ENCODE measurements around the gene TMEM253.

TMEM253 gene

DNA sequence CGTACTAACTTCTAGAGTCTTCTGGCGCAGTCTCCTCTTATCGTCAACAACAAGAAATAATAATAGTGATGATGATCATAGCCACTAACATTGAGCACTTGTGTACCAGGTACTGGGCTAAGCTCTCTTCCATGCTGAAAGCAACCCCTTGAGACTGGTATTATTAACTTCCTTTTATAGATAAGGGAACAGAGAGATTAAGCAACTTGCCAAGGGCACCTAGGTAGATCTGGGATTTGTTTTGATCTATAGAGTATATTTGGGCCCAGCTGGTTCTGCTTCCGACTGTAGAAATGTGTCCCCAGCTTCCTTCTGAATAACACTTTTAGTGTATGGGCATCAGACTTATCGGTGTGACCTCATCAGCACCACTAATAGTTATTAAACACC is 1.3 kb upstream of the TMEM253 start:
- H3K4me3 ChIP-seq (ENCODE audit: low read depth, low read length) = no peak overlapping the region
- no peak for DNase-seq (ENCODE audit: low read depth)
- TF ChIP-seq, protein P1, sequence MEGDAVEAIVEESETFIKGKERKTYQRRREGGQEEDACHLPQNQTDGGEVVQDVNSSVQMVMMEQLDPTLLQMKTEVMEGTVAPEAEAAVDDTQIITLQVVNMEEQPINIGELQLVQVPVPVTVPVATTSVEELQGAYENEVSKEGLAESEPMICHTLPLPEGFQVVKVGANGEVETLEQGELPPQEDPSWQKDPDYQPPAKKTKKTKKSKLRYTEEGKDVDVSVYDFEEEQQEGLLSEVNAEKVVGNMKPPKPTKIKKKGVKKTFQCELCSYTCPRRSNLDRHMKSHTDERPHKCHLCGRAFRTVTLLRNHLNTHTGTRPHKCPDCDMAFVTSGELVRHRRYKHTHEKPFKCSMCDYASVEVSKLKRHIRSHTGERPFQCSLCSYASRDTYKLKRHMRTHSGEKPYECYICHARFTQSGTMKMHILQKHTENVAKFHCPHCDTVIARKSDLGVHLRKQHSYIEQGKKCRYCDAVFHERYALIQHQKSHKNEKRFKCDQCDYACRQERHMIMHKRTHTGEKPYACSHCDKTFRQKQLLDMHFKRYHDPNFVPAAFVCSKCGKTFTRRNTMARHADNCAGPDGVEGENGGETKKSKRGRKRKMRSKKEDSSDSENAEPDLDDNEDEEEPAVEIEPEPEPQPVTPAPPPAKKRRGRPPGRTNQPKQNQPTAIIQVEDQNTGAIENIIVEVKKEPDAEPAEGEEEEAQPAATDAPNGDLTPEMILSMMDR (IDR thresholded peaks at IDR 0.05; ENCODE audit: low read depth, low read length, missing control alignments) = no peak

DNA sequence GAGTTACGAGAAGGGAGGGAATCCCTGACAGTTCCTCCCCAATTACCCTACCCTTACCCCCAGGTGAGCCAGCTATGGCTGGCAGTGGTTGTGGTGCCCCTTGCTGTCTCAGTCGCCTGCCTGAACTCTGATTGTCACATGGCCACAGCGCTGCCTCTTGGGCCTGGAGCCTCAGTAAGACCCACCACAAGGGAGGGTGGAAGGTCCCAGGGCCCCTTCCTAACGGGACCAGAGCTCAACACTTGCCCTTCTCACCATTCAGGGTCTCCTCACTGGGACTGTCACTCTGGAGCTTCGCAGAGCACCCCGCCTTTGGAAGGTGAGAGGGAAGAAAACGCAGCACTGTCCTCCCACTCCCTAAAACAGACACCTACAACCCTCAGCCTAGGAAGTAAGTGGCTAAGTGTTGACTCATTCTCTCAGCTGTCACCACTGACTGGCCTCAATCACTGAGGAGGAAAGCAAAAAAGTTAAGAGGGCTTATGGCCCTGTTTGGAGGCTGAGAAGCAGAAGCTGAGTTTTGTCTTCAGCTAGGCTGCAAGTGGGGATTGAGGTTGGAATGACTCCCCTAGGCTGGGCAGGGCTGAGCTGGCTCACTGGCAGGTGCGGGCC is 1.0 kb downstream of the TMEM253 start:
- no peak for DNase-seq (ENCODE audit: low read depth)
- TF ChIP-seq, protein P1 (IDR thresholded peaks at IDR 0.05; ENCODE audit: low read depth, low read length, missing control alignments) = no peak
- H3K4me3 ChIP-seq (ENCODE audit: low read depth, low read length) = no peak overlapping the region

DNA sequence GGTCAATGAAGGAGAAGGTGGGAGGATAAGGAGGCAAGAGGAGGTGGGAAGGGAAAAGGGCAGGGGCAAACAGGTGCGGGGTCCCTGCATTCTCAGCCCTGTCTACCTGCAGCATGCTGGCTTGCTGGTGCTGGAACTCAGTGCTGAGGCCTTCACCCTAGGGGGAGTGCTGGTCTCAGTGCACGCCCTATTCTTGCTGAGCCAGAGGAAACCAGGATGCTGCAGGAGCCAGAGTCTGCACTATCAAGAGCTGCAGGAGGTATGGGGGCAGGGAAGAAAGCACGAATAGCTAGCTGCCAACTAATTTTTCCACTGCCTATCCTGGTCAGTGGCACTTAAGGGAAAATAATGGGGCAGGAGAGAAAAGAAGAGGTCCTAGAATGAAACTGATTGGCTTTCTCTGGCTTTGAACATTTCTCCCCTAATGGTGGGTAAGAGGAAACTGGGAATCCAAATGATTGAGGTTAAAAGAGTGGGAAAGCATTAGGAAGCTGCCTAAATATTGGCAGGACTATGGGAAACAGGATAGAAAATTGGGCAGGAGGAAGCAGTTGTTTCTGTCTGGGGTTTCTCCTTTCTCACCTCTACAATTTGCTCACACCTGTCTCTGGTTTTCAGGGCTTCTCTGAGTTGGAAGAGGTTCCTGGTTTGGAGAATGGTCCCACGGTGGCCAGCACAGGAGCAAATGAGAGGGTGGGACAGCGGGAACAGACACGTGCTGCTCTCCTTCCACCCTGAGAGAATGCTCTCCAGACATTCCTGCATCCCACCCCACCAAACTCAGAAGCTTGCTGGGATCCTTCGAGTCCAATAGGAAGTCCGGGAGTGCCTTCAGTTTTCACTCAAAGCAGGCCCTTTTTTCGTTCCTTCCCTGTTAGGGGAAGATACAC is 1.9 kb downstream of the TMEM253 start:
- peak overlapping the region; percentile 79 for H3K4me3 ChIP-seq (ENCODE audit: low read depth, low read length)
- TF ChIP-seq, protein P1 (IDR thresholded peaks at IDR 0.05; ENCODE audit: low read depth, low read length, missing control alignments) = no peak
- no peak for DNase-seq (ENCODE audit: low read depth)

DNA sequence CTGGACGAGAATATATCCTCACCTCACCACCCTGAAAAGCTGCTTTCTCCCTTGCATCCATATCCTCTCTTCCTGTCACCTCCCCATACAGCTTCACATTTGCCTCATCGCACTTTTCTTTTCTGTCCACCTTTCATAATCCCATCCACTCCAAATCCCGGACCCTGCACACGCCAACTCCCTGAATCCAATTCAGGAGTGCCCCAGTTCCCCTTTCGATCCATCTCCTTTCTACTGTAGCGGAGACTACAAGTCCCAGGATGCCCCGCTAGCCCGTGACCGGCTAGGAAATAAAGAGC is 2.5 kb downstream of the TMEM253 start:
- H3K4me3 ChIP-seq (ENCODE audit: low read depth, low read length) = peak overlapping the region; percentile 79
- TF ChIP-seq, protein P1 (IDR thresholded peaks at IDR 0.05; ENCODE audit: low read depth, low read length, missing control alignments) = no peak
- no peak for DNase-seq (ENCODE audit: low read depth)

DNA sequence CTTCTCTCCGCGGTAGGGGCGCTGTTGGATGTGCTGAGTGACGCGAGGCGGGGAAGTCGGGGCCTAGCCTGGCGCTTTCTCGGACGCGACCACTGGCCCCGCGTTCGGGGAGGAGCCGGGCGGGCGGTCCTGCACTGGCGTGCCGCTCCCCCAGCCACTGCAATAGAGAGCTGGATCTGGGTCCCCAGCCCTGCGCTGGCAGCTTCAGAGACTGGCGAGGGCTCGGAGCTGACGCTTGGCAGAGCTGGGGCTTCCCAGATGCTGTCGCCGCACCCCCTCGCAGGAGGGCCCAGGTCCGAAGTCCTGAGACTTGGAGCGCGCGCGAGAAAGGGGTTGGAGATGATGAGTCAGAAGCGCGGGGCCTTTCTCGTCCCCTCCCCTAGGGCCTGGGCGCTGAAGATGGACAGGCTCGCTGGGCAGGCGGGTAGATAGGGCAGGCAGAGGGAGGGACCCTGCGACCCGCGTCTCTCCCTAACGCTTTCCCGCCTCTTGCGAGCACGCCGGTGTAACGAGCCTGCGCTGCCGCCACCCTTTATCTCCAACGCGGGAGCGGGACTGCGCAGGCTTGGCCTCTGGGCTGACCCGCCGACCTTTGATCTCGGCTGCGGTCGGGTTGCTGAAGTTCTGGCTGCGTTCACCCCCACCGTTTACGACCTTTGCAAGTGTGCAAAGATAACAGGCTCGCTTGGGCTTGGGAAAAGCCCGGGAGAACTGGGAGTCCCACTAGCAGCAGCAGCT is 3.0 kb downstream of the TMEM253 start:
- TF ChIP-seq, protein P1 (IDR thresholded peaks at IDR 0.05; ENCODE audit: low read depth, low read length, missing control alignments) = peak; percentile 79
- peak; percentile 88 for DNase-seq (ENCODE audit: low read depth)
- H3K4me3 ChIP-seq (ENCODE audit: low read depth, low read length) = peak overlapping the region; percentile 79

DNA sequence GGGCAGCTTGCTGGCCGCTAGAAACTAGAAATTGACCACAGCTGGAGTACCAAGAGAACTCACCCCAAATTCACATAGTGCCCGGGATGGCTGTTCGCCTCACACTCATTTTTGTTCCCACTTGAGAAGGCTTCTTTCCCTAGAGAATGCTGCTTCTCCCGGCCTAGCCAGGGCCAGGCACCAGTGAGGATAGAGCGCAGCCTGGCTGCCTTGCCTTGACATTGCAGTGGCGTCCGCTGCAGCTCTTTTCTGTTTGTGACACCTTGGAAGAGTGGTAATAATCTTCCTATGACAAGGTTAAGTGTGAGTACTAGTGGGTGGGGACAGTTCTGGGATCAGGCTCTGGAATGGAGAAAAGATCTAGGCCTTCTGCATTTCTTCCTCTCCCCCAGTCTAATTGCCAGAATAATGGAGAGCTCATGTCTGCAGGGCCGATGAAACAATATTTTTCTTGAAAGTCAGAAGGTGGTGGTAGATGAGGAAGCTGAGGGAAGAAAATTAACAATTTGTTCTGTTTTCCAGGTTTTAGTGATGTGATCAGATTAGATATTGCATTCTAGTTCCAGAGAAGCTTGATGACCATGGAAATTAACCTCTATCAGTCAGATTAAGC is 3.7 kb downstream of the TMEM253 start:
- DNase-seq (ENCODE audit: low read depth) = no peak
- TF ChIP-seq, protein P1 (IDR thresholded peaks at IDR 0.05; ENCODE audit: low read depth, low read length, missing control alignments) = peak; percentile 96
- H3K4me3 ChIP-seq (ENCODE audit: low read depth, low read length) = peak overlapping the region; percentile 79
